ENCODE data around the gene ZNF235.
"Not testable (repeated sequence)": the region's sequence is repeated elsewhere in the genome, so short reads cannot be mapped to it uniquely, and the experiment has no call there.

The ZNF235 gene

DNA sequence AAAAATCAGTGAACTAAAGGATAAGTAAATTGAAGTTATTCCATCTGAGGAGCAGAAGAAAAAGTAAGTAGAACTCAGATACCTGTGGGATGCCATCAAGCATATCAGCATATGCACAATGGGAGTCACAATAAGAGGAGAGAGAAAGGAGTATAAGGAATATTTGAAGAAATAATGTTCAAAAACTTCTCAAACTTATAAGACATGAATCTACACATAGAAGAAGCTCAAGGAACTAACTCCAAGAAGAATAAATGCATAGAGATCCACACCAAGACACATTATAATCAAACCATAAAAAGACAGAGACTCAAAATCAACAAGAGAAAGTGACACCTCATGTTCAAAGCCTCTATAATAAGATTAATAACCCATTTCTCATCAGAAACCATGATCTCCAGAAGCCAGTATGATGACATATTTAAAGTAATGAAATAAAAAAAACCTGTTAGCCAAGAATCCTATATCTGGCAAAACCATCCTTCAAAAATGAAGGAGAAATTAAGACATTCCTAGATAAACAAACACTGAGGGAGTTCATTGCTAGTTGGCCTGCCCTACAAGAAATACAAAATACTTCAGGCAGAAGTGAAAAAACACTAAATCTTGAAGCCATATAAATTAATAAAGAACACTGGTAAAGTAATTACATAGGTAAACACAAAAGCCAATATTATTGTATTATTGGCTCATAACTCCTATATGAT, 49.0 kb downstream of the ZNF235 start:
- DNase-seq (ENCODE audit: low spot score): no peak

DNA sequence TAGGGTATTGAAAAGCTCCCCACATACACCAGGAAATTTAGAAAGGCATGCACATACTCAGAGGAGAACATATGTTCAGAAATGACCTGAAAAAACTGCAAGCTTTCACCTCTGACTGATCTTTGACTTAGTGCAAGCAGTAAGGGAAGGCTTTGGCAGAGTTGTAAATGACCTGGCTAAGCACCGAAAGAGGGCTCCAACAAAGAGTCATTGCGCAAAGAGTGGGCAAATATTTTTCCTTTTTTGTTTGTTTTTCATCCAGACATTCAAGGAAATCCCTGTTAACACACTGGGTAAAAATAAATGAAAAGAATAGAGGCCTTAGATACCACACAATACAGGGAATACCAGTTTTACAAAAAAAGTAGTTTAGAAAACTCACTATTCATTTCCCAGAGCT, 50.3 kb downstream of the ZNF235 start:
- no peak for DNase-seq (ENCODE audit: low spot score)

DNA sequence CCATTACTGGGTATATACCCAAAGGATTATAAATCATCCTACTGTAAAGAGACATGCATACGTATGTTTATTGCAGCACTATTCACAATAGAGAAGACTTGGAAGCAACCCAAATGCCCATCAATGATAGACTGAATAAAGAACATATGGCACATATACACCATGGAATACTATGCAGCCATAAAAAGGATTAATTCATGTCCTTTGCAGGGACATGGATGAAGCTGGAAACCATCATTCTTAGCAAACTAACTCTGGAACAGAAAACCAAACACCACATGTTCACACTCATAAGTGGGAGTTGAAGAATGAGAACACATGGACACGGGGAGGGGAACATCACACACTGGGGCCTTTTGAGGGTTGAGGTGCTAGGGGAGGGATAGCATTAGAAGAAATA, 51.4 kb downstream of the ZNF235 start:
- not testable (repeated sequence) for DNase-seq (ENCODE audit: low spot score)

DNA sequence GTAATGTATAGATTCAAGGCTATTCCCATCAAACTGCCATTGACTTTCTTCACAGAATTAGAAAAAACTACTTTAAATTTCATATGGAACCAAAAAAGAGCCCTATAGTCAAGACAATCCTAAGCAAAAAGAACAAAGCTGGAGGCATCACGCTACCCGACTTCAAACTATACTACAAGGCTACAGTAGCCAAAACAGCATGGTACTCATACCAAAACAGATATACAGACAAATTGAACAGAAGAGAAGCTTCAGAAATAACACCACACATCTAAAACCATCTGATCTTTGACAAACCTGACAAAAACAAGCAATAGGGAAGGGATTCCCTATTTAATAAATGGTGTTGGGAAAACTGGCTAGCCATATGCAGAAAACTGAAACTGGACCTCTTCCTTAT, 52.5 kb downstream of the ZNF235 start:
- DNase-seq (ENCODE audit: low spot score): not testable (repeated sequence)

DNA sequence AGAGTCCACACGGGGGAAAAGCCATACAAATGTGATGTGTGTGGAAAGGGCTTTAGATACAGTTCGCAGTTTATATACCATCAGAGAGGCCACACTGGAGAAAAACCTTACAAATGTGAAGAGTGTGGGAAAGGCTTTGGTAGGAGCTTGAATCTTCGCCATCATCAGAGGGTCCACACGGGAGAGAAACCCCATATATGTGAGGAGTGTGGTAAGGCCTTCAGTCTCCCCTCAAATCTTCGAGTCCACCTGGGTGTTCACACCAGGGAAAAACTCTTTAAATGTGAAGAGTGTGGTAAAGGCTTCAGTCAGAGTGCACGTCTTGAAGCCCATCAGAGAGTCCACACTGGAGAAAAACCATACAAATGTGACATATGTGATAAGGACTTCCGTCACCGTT, 68.4 kb downstream of the ZNF235 start:
- DNase-seq (ENCODE audit: low spot score): no peak

Measured in CD4-positive, alpha-beta T cell treated with Interleukin-2 at 100 ng/mL for 4 hours (primary cell).